Endometrium (tissue), 2 donors: ENCODE data around the gene MAB21L4.

Experiments used
- FAIRE-seq: peaks from 2 replicates; lab custom pipeline; 2012; peaks lifted over from hg19 to GRCh38; lab: Jason Lieb, UNC
- donor health status: control.
- donor health status: control.

MAB21L4 gene

DNA sequence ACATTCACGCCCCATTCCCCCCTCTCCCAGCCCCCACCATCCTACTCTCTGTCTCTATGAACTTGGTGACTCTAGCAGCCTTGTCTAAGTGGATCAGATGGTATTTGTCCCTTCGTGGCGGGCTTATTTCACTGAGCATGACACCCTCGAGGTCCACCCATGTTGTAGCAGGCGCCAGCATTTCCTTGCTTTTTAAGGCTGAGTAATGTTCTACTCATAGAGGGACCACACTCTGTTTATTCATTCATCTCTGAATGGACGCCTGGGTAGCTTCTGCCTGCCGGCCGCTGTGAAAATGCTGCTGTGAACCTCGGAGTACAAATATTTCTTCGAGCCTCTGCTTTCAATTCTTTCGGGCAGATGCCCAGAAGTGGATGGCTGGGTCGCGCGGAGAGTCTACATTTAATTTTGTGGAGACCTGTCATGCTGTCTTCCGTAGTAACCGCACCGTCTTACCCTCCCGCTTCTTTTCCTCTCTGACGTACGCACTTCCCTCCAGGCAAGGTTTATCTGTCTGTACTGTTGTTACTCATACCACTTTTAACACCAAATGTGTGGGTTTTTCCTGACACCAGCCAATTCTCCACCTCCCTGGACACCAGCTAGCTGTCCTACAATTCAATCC, 15.8 kb upstream of the MAB21L4 start:
- no peak for FAIRE-seq

DNA sequence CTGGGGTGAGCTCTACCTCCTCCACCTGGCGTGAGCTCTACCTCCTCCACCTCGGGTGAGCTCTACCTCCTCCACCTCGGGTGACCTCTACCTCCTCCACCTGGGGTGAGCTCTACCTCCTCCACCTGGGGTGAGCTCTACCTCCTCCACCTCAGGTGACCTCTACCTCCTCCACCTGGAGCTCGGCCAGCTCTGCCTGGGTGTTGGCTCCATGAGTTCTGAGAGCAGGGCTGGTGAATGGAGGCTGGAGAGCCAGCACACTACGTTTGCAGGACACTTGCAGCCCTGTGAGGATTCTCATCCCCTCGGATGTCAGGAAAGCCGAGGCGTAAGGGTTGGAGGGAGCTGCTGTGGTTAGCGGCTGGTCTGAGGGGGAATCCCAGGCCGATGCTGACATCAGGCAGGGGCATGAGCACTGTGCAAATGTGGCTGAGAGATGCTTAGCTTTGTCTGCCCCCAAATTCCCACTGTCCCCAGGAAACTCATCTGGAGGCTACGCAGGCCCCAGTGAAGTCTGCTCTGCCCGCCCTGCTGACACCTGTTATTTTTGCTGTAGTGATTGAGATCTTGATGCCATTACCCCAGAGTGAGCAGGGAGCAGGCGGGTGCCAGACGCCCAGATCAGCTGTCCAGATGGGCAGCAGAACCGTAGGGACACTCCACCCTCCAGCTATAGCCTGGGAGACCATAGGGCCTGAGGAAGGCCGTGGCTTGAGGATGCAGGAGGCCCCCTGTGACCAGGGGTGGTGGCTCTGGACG, 13.4 kb upstream of the MAB21L4 start:
- FAIRE-seq: no peak

DNA sequence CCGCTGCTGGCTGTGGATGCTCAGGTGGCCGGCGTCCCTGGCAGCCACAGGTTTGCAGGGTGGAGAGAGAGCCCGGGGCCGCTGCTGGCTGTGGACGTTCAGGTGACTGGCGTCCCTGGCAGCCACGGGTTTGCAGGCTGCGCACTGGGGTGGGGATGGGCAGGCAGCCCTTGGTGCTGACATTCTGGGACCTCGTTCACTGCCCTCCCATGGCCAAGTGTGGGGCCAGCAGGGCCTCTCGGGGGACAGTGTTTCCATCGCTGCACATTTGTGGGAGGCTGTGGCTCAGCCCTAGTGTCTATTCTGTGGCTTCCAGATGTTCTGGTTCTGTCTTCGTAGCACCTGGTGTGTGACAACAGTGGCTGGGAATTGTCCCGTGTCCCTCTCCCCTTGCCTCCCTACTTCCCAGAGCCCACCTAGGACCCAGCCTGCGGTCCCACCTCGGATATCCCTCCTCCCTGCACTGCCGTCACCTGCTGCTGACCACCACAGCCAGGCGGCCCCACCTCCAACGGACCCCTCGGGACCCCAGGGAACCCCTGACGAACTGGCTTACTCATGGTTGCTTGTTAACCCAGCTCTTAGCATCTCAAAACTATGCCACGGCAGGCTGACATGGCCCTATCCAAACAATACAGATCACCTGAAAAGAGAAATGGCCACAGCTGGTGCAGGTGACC, 11.1 kb upstream of the MAB21L4 start:
- no peak for FAIRE-seq

DNA sequence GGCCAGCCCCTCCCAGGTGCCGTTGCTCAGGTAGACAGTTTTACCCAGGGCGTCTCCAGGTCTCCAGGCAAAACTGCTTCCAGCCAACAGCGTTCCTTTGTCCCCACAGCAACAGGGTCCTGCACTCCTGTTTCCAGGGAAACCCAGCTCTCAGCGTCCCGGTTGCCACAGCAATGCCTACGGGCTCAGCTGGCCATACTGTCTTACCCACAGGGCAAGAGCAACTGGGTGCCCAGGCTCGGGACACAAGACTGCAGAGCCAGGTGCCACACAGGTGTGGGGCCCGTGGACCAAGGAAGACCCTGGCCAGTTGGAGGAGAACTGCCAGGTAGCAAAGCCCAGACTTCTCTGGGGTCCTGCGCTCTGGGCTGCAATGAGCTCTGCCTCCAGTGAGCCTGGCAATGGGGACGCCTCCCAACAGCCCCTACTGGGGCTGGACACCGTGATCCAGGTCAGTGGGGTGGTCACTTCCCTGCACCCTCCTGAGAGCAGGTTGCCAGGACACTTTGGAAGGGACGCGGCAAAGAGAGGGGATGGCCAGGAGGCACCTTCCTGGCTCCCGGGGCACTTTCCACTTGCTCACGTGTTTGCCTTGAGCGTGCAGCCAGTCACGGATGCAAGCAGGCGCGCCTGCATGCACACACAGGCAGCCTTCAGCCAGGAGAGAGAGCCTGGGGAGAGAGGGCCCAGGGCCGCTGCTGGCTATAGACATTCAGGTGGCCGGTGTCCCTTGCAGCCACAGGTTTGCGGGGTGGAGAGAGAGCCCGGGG, 10.4 kb upstream of the MAB21L4 start, which contains the start of gene CROCC2:
Gene CROCC2, plus strand, starts transcription at position 196 of the 770 bp plus-strand sequence. Its CDS starts 178 bp downstream, at position 374.
- FAIRE-seq: no peak

DNA sequence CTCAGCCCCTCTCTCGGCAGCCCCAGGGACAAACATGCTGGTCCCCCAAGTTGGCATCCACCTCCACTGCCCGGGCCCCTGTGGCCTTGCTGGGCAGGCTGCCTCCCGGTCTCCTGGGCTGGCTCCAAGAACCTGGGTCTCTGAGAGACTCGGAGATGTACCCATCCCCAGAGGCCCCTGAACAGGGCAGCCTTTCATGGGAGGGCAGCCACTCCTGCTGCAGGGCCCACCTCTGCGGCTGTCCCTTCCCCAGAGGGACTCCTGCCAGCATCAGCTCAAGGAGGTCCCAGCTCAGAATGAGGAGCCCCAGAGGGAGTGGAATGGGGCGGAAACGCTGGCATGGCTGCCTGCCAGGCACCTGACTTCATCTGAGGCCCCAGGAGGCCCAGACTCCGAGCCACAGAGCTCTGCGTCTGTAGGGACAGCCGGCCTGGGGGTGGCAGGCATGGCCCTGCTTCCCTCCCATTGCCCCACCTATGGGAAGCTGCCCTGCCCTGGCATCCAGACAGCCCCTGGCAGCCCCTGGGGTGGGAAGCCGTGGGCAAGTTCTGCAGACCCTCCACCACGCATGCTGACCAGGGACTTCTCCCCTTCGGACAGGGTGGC, 9.3 kb upstream of the MAB21L4 start:
- no peak for FAIRE-seq

DNA sequence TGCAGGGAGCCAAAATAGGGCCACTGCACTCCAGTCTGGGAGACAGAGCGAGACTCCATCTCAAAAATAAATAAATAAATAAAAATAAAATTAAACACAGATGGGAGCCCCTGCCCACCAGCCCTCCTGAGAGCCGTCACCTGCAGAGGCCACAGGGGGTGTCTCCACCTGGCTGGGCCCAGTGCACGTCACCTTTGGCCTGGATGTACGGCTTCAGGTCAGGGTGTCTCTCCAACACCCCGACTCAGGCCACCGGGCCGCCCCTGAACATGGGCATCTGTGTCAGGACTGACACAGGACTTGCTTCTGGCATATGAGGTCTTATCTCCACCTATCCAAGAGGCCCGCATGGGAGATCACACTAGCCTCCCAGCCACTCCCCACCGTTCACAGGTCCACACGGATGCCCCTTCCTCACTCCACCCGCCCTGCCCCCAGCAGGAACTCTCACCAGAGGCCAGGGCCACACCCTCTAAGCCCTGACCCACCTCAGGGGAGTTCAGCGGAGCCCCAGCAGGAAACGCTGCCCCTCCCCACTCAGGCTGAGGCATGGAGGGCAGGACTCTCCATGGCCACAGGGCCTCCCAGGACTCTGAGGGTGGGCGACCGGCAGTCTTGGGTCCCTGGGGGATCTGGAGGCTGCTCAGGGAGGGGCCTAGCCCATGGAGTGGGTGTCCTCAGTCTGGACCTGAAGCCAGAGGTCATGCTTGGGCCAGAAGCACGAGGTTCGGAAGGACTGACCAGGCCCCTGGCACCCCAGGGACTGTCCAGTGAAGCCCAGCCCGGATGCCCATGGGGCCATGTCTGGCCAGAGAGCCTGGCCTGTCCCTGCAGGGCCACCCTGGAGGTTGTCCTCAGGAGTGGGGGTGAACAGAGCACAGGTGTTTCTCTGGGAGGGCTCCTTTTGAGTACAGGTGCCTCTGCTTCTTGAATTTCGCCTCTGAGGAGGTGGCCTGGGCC, 8.5 kb upstream of the MAB21L4 start:
- FAIRE-seq: no peak

DNA sequence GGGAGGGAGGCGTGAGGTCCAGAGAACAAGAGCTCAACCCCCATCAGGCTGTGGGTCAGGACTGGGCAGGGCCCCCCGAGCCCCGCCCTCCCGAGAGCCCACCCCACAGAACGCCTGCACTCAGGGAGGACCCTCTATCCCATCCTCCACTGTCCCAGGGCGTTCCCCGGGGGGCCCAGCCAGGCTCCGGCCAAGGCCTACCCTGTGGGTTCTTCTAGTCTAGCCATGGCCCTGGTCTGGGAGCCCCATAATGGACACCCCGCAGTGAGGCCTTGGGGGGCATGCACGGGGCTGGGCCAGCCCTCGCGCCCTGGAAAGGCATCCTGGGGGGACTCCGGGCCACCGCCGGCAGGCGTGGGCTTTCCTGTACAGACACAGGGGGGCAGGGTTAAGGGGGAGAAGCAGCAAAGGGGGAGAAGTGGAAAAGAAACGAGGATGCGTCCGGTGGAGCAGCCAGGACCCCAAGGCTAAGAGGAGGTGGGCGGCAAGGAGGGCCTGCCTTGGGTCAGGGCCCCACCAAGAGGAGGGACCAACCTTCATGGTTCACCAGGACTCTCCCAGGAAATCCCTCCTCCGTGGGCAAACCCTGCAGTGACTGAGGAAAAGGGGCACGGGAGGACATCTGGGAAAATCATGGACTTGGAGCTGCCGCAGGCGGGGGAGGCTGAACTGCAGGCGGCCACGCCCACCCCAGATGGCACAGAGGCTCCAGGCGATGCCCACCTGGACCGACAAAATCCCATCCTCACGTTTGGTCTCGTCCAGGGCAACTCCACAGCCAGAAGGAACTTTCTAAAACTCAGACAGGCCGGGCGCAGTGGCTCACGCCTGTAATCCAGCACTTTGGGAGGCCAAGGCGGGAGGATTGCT, 7.5 kb upstream of the MAB21L4 start:
- no peak for FAIRE-seq

DNA sequence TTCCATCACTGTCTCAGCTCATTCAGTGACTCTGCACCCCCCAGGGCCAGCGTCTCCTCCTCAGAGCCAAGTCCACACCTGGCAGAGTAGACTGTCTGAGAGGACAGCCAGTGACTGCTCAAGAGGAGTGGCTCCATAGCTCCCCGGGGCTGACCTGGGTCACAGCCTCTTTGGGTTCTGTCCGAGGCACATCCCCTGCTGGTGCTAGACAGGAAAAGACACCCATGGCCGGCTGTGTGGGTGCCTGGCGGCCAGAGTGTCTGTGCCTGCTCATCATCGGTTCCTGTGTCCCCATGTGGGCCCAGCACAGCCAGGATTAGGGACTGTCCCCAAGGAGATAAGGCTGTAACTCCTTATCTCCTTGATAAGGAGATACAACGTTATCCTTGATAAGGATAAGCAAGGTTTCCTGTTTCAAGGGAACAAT, 6.7 kb upstream of the MAB21L4 start:
- FAIRE-seq: no peak

DNA sequence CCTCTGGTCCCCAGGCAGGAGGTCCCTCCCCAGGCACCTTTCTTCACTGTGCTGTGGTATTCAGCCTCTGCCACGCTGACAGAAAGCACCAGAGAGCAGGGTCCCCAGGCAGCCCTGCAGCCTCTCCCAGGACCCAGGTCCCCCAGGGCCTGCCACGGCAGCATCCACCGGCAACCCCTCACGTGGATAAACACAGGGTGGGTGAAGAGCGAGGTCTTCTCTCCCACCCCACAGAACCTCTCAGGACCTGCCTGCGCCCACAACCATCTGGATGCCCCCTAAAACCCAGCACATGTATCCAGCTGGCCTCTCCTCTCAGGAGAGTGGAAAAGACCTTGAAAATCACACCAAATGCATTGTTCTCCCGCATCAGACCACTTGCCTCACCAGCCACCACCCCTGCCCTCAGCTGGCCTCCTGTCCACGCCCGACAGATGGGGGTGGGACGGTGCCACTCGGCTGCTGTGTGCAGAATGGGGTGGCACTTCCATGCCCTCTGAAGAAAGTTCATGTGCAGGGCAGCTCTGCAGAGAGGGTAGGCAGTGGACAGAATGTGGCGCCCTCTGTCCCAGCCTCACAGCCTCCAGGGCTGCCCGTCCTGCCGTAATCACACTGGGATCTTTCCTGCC, 6.1 kb upstream of the MAB21L4 start:
- FAIRE-seq: no peak

DNA sequence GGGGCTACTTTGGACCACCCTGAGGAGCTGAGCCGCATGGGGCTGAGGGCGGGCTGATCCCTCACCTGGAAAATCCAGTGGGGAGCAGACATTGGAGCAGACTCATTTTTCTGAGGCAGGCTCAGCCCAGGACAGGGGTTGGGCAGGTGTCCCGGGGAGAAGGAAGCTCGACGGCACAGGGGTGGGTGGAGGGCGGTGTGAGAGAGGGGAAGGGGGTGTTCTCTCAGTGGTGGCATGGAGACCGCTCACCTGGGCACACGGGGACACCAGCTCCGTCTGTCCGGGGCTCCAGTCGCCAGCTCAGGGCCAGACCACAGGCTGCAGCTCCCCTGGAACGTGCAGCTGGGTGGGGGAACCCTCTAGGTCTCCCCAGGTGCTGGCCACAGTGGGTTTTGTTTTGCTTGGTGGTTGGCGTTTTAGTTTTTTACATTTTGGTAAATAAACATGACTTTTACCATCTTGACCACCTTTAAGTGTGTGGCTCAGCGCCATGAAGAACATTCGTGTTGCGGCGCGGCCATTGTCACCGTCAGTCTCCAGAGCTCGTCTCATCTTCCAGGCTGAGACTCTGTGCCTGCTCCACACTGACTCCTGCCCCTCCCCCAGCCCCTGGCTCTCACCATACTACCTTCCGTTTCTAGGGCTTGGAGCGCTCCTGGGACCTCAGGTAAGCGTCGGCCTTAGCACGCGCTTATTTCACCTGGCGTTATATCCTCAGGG, 4.3 kb upstream of the MAB21L4 start:
- FAIRE-seq: no peak

DNA sequence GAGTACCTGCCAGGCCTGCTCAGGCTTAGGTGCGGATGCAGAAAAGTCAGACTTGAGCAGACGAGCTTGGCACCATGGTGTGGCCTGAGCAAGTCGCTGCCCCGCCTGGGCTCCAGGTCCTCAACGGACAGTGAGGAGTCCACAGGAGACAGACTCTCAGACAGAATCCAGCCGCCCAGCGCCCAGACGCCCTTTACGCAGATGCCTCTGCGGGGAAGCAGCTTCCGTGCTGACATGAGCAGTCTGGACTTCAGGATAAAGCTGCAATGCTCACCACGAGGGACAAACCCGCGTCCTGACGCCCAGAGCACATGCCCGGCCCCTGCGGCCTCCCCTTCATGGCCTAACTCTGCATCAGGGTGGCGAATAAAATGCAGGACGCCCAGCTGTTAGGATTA, 3.5 kb upstream of the MAB21L4 start:
- FAIRE-seq: no peak

DNA sequence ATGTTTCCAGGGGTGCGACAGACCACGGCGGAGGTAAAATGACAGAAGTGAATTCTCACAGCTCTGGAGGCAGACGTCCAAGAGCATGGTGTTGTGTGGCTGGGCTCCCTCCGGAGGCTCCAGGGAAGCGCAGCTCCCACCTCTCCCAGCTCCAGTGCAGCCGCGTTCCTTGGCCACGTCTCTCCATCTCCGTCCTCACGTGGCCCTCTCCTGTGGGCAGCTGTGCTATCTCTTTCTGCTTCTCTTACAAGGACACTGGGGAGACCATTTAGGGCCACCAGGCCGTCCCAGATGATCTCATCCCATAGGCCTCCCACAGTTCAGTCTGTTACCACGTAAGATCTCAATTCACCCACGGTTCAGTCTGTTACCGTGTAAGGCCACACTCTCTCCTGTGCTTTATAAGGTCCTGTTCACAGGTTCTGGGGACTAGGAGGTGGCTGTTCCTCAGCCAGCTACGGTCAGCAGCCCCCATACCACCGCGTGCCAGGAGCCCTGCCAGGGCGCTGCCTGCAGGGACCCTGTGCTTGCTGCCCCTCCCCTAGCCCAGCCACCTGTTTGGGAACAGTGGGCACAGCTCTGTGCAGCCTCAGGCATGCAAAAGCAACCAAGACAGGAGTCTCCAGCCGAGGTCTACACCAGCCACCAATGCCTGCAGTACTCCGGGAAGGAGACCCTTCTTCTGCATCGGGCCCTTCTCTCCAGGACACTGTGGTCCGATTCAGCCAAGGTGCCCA, 2.9 kb upstream of the MAB21L4 start:
- FAIRE-seq: no peak

DNA sequence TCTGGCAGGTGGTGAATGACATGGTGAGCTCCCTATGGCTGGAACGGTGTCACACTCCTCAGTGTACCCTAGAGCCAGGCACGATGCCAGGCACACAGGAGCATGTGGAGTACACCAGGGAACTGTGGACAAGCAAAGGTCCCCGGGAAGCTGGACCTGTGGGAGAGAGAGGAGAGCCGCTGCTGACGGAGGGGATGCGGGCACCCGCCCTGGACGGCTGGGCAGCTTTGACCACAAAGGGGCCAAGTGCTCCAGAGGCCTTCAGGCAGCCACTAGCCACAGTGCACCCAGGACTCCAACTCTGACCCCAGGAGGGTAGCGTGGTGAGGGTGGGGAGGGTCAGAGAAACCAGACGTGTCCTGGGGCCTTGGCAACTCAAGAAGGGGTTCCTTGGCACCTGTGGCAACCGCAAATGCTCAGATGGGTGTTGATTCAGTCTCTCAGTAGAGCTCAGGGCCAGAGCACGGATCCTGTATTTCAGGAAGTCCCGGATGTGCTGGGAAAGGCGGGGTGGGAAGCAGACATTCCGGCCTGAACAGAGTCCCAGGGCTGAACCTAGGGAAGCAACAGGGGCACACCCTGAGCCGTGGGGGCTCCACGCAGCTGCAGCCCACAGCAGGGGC, 2.3 kb upstream of the MAB21L4 start:
- no peak for FAIRE-seq

DNA sequence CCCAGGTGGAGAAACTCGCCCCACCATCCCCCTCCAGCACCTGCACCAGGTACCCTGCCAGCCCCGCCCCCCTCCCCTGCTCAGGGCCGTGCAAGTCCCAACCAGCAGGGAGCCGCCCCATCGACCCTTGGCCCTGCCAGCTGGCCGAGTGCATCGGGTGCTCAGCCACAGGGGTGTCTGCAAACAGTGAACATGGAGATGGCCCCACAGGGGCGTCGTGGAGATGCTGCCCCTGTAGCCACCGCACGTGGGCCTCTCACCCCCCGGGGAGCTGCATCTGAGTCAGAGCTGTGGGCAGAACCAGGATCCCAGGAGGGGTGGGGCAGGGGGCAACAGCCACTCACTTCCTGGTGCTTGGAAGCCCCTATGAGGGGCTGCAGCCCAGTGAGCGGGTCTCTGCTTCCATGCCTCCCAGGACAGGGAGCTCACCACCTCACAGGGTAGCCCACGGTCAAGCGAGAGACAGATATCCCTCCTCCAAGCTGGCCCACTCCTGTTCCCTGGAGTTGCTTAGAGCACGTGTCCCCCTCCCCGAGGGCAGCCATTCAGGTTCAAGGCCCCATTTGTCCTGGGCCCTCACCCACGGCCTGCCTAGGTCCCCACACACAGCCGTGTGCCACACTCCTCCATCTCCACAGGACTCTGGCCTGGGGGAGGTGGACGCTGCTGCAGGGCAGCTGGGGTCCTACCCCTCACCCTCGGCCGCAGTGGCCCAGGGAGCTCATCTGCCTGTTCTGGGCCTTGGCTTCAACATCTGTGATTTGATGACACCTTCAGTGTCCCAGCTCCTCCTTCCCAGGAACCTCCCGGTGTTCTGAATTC, 1.1 kb upstream of the MAB21L4 start:
- no peak for FAIRE-seq

DNA sequence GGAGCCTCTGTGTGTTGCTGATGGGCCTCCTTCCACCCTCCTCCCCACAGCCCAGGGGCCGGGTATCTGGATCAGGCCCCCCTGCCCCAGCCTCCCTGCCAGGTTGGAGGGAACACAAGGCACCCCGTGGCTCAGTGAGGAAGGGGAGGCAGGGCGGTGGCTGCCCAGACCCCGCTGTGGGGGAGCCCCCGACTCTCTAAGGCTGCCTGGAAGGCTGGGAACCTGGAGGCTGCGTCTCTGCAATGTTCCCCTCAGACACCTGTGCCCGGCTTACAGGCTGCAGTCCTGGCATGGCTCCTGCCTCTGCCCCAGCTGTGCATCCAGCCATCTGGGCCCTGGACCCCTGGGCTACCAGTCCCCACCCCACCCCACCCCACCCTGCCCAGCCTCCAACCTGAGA, 438 bp upstream of the MAB21L4 start:
- FAIRE-seq: no peak

DNA sequence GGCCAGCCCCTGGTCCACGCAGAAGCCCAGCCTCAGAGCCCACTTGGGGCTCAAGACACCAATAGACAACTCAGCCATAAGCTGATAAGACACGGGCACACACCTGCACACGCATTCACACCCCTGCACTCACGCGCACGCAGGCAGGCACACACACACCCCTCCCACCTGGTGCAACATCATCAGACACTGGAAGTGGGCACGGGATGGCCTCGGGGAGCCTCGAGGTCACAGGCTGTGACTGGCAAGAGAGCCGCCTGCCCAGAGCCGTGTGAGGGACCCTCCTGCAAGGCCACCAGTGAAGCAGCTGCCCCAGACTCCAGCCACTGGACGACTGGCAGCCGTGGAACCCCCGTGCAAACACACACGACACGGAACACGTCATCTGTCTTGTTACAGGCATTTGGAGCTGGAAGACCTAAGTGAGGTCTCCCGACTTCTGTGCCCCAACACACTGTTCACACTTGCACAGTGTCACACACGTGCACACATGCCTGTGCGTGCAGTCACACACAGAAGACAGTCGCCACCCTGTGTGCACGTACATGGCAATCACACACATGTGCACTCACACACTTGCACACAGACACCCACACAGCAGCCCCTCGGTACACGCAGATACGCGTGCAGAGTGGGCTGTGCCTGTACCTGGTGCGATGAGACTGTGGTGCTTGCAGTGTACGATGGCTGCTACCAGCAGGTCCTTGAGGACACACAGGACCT, 959 bp downstream of the MAB21L4 start:
- FAIRE-seq: no peak
